GM08714 (cell line): ENCODE results near the gene KRT81.

Source experiments
- H3K4me3 ChIP-seq: fragments of 200-500 bp; sonication (Bioruptor generic); 2 replicates; pipeline ENCODE4 v1.5.1; 2014; ENCODE audit warnings: mild to moderate bottlenecking, low read length, inconsistent platforms
- ZNF274 ChIP-seq: IDR thresholded peaks from 2 replicates; pipeline ENCODE4 v1.6.1; 2012; ENCODE audit warnings: mild to moderate bottlenecking, low read depth, low read length

Gene KRT81

DNA sequence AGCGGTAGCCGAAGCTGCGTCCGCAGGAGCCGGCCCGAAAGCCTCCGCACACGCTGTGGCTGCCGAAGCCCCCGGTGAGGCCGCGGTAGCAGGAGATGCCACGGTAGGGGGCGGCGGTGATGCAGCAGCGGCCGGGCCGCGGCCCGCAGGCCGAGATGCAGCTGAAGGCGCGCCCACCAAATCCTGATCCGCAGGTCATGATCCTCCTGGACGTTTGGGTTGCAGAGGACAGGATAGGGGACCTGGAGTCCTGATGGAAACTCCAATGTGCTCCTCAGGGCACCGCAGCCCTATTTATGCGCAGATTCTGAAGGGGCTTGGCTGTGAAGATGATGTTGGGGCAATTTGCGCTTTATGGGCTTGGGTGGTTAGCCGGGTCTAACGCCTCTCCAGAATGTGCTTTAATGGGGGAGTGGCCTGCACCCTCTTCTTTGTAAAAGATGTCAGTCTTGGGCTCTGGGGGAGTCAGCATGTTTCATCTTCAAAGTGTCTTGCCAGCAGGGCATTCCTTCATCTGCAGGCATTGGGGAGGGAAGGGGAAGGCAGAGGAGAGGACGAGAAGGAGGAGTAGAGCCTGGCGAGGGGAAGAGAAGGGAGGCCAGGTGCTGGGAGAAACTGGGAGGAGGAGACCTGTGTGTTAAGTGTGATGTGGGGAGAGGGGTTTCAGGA, at the start of gene KRT81:
TSS of gene KRT81 (minus strand) at position 268 of the 669 bp plus-strand sequence. CDS start at position 199, 69 bp downstream.
- no peak within 1 kb of the TSS for H3K4me3 ChIP-seq
- no peak for TF ChIP-seq ZNF274

DNA sequence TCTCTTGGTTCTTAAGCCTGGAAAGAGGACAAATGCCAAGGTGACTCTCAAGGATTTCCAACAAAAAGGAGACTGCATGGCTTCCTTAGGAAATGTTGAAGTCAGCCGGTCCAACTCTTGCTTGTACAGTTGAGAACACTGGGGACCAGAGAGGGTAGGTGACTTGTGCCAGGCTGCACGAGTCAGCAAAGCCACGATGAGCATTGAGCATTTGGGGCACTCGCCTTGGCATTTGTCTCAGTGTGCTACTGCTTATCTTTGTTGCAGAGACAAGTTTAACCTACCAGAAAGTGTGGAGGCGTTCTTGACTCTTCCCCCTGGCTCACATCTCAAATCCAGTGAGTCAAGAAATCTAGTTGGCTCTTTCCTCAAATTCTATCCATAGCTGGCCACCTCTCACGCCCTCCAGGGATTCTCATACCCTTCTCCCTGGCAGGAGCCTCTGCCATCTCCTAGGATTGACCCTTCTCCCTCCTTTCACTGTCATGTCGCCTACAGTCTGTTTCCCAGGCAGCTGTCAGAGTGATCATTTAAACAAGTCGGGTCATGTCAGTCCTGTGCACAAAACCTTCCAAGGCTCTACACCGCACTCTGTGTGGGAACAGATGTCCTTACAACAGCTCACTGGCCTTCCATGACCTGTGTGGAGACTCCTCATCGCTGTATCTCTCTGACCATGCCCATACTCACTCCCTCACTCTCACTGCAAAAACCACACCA, 47.1 kb upstream of the KRT81 start:
- TF ChIP-seq ZNF274, result no peak

DNA sequence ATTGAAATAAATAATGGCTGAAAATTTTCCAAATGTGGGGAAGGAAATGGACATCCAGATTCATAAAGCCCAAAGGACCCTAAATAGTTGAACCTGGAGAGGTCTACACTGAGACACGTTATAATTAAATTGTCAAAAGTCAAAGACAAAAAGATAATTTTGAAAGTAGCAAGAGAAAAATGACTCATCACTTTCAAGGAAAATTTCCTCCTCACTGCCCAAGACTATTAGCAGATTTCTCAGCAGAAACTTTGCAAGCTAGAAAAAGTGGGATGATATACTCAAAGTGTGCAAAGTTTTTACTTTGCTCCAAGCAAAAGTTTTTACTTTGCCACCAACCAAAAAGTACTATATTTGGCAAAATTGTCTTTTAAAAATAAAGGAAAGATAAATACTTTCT, 45.7 kb upstream of the KRT81 start:
- no peak overlapping the region for H3K4me3 ChIP-seq
- TF ChIP-seq ZNF274, result no peak

More for the DNA sequence above, 47.1 kb upstream of the KRT81 start:
- no peak overlapping the region for H3K4me3 ChIP-seq

DNA sequence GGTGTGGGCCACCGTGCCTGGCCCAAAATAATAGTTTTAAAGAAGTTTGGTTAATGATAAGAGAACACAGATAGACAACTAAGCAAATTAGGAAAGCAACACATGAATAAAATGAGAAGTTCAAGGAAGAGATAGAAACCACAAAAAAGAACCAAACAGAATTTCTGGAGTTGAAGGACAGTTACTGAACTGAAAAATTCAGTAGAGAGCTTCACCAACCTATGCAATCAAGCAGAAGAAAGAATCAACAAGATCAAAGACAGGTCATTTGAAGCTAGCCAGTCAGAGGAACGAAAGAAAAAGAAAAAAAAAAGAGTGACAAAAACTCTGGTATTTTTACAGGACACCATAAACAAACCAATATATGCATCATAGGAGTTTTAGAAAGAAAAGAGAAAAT, 45.3 kb upstream of the KRT81 start:
- no peak overlapping the region for H3K4me3 ChIP-seq
- TF ChIP-seq ZNF274, result no peak

DNA sequence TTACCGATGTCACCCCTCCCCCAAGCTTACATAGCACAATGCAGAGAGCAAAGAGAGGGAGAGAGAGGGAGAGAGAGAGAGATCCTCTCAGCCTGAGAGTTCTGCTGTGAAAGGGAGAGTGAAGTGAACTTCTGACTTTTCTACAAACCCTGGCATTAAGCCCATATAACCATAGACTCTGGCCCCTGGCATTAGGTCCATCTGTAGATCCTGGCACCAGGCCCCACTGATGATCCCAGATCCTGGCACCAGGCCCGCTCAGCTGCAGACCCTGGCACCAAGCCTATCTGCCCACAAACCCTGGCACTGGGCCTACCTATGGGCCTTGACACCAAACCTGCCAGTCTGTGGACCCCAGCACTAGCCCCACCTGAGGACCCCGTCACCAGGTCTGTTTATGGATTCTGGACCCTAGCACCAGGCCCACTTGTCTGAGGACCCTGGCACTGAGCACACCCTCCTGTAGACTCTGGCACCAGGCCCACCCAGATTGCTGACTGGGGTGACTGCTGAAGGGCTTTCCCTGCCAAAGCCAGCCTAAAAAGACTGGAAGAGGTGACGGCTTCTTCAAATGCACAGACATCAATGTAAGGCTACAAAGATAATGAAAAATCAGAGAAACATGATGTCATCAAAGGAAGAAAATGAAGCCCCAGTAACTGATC, 44.4 kb upstream of the KRT81 start:
- no peak overlapping the region for H3K4me3 ChIP-seq
- TF ChIP-seq ZNF274, result no peak

DNA sequence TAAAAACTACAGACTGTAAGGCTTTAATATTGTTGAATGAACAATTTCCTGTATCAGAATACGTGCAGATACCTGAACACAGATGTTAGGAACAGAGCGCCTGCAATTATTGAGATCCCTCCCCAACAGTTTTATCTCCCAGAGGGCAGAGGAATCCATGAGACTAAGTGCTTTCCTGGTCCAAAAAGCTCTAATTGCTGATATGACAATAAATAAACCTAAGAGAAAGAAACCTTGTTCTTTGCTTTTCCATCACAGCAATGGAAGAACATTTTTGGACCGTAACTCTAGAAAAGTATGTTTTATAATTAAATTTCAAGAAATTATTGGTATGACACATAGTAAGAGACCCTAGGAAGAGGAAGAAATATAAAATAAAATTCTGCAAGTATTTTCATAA, 42.9 kb upstream of the KRT81 start:
- TF ChIP-seq ZNF274, result no peak
- no peak overlapping the region for H3K4me3 ChIP-seq

DNA sequence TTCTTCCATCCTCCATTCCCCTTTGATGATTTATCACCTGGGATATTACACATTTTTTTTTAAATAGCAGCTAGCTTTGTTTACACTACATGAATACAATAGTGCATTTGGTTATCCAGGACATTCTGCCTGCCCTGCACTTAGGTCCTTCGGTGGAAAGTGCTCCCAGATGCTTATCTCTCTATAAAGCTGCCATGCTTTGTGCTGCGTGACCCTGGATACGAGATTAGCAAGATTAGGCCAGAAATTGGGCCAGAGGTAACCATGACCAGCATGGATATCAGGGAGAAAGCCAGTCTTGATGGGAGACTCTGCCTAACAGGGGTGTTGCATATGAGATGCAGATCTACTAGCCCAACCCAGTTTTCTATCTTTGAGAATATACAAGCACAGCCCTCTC, 42.0 kb upstream of the KRT81 start:
- H3K4me3 ChIP-seq, result no peak overlapping the region
- TF ChIP-seq ZNF274, result no peak

DNA sequence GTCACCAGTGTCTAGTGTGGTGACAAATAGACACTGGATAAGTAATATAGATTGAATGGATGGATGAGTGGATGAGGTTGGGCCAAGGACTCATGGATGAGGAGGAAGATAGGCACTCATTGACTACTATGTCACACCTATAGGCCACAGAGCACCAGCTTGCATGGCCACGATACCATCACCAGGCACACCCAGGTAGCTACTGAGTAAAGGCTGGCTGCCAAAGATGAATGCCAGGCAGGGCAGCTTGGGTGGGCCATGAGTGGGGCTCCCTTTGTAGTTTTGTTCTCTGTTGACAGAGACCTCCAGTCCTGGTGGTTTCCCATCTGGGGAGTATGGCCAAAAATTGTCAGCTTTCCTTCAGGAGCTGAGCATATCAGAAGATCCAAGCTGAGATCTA, 41.0 kb upstream of the KRT81 start:
- TF ChIP-seq ZNF274, result no peak
- no peak overlapping the region for H3K4me3 ChIP-seq

DNA sequence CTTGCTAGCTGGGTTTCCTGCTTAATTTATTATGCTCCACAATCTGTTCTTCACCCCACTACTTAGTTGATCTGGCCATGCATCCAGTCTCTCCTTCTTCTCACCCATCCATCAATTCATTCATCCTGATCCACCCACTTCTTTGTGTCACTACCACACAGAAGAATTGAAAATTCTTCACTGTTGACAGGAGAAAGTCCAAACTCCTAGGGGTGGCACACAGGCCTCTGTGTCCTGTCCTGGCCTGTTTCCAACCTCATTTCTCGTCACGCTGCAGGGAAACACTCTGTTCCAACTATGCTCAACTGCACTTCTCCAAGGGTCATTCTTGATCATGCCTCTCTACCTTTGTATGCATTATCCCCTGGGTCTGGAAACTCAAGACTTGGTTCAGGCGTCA, 40.5 kb upstream of the KRT81 start:
- H3K4me3 ChIP-seq, result no peak overlapping the region
- no peak for TF ChIP-seq ZNF274

DNA sequence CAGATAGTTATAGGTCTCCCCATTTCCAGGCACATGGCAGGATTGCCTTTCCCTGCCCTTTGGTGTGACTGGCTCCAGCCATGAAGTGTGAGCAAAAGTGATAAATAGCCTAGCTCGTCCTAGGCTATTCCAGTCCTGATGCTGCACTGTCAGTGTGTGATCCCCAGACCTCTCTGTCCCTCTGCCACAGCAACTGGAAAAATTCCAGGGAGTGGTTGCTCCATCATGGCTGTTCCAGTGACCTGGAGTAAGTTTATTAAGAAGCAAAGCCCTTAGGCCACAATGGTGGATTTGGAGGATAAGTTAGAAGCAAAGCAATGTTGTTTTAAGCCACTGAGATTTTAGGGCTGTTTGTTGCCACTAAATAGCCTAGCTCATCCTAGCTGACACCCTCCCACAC, 39.7 kb upstream of the KRT81 start:
- no peak for TF ChIP-seq ZNF274
- H3K4me3 ChIP-seq, result no peak overlapping the region

DNA sequence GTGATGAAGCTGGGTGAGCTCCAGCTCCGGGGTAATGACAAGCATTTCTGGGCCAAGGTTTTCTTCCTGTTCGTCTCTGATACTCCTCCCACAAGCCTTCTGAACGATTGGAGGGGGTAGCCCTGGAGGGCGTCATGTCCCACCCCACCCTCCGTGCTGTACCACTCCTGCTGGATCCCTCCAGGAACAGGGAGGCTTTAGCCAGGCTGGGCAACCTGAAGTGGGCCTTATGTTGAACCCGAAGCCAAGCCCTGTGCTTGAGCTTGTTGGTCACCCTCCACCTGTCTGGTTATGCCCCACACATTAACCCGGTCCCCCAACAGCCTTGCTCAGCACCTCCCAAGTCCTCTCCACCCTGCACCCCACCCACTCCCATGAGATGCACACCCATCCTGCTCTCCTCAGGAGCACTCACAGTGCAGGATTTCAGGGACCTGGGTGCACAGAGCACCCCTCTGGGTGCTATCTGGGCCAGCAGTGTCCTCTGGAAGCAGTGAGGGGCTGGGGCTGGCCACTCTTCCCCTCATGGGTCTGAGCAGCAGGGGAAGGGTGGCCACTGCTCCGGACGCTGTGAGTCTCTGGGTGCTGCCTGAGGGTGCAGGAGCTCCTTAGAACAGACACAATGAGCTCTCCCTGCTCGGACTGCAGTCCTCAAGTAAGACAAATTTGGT, 36.6 kb upstream of the KRT81 start:
- no peak overlapping the region for H3K4me3 ChIP-seq
- TF ChIP-seq ZNF274, result no peak

DNA sequence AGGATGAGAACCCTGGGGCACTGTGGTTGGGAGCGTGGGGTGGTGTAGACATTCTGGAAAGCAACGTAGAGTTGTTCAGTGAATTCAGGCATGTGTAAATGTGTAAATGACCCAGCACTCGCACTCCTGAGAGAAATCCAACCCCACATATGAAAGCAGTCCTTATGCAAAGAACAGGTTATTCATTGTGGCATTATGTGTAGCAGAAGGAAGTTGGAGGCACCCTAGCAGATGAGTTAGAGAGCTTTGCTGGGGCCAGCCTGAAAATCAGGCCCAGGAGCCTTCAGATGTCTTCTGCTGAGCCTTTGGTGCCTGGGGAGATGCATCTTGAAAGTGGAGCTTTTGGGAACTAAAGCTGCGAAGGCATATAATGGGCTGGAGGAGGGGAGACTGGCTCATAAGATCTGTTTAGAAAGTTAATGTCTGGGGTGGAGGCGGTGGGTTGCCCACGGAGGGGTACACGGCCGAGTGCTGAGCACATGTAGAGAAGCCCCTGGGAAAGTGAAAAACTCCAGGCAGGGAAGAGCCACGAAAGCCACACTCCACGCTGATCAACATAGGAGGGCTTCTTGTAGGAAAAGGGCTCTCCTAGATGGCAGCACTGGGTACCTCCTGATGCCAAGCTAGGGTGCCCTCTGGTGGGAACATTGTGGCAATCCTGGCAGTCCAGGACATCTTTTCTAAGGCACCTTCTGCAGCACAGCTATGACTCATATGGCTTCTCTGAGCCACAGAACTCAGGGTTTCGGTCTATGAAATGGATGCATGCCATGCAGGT, 35.9 kb upstream of the KRT81 start:
- no peak for TF ChIP-seq ZNF274
- H3K4me3 ChIP-seq, result no peak overlapping the region

DNA sequence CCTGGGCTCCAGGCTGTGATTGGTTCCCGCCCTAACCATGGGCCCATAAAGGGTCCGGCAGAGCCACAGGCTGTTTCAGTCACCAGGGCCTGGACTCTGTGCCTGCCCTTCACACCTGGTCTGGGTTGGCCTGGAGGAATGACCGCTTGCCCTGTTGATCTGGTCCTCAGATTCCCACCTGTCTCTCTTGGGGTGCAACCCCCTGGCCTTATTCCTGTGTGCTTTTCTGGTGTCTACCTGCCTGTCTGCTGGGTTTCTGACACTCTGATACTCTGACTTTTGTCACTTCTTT, 32.8 kb upstream of the KRT81 start:
- no peak overlapping the region for H3K4me3 ChIP-seq
- TF ChIP-seq ZNF274, result no peak

DNA sequence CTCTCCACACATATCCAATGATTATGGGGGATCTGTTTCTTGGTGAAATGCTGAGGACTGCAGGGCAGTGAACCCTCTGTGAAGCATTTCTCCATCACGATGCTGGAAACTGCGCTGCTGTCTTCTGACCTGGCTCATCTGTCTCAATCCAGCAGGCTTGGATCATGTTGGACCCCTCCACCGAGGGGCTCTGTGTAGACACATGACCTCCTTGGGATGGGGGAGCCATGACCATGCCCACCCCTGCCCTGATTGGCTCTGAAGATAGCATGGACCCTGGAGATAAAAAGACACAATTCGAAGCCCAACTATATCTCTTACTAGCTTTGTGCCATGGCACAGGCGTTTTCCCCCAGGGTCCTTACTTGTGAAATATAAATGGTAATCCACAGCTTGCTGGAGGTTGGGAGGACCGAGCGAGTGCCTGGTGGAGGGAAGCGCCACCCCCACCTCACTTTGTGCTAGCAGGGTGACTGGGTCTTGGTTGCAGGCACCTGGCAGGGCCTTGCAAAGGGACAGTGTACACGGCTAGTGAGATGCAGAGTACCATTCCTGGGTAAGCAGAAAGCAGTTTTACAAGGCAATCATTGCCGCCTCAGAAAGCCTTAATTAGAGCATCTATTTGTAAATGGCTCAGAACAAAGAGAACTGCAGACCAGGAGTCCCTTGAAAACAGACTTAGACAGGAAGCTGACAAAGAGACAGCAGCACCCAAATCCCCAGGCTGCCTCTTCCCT, 32.2 kb upstream of the KRT81 start:
- TF ChIP-seq ZNF274, result no peak
- no peak overlapping the region for H3K4me3 ChIP-seq
